ENCODE data around the gene KLHL15. TPM values are rescaled to one million over a fixed set of nuclear protein-coding genes. Genes with fewer than 3 reads are reported as not detected.

The KLHL15 gene
- total and polyA plus RNA-seq, 2 of the 4 experiments (the other 2 are of a cell fraction) = 2.4 to 7.5 TPM

DNA sequence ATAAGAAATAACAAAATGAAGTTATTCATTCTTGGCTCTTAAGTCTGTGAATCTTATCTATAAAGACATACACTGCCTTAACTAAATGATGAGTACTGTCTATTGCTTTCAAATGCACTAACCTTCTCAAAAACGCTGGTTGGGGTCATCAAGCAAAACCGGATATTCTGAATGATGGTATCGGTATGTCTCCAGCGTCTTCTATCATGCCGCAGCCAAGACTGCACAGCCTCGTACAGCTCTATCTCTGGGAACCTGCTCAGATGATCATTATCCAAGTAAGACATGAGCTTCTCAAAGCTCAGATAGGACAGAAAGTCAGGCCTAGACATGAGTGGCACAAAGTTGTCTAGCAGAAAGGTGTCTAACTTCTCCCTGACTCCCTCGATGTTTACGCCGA lies 21.1 kb downstream of the KLHL15 start:
- TF ChIP-seq MAFK (IDR thresholded peaks at IDR 0.05; ENCODE audit: low read depth, low read length) (no peak), CTCF (conservative IDR thresholded peaks at IDR 0.05; ENCODE audit: low read depth, low read length) (no peak), BHLHE40 (IDR thresholded peaks at IDR 0.05; ENCODE audit: low read depth, low read length) (no peak), FOS (IDR thresholded peaks at IDR 0.05; ENCODE audit: low read depth, low read length) (no peak), RCOR1 (IDR thresholded peaks at IDR 0.05; ENCODE audit: insufficient replicate concordance, low read length) (no peak), CHD1 (IDR thresholded peaks at IDR 0.05; ENCODE audit: low read depth, low read length) (no peak), CEBPB (IDR thresholded peaks at IDR 0.05; ENCODE audit: low read depth, low read length) (no peak), RFX5 (IDR thresholded peaks at IDR 0.05; ENCODE audit: low read depth, low read length) (no peak), MAZ (IDR thresholded peaks at IDR 0.05; ENCODE audit: borderline replicate concordance, low read depth, low read length) (no peak), MXI1 (IDR thresholded peaks at IDR 0.05; ENCODE audit: borderline replicate concordance, low read depth, low read length) (no peak), POLR2A (IDR thresholded peaks at IDR 0.05; ENCODE audit: low read depth, low read length) (no peak)
- TF ChIP-seq, protein P1, sequence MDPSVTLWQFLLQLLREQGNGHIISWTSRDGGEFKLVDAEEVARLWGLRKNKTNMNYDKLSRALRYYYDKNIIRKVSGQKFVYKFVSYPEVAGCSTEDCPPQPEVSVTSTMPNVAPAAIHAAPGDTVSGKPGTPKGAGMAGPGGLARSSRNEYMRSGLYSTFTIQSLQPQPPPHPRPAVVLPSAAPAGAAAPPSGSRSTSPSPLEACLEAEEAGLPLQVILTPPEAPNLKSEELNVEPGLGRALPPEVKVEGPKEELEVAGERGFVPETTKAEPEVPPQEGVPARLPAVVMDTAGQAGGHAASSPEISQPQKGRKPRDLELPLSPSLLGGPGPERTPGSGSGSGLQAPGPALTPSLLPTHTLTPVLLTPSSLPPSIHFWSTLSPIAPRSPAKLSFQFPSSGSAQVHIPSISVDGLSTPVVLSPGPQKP (IDR thresholded peaks at IDR 0.05; ENCODE audit: borderline replicate concordance, low read depth, low read length) = no peak
- Histone ChIP-seq H2BK5ac (ENCODE audit: low read depth, low read length, poor library complexity, severe bottlenecking) (no peak overlapping the region), H3K79me1 (ENCODE audit: low read depth in 1 of 2, low read length in 2 of 2) (peaks cover 0 to 9% of the 10 kb centered on the region in 2 experiments; a peak in 2 of 4 replicates), H2BK15ac (ENCODE audit: low read depth, low read length) (no peak overlapping the region), H4K5ac (ENCODE audit: low read depth, low read length) (no peak overlapping the region), H3K56ac (ENCODE audit: extremely low read depth, insufficient read depth, low read length) (no peak overlapping the region), H3K4me3 (ENCODE audit: insufficient read depth, low read depth, low read length) (no peak overlapping the region), H3K9me3 (ENCODE audit: control insufficient read depth, insufficient read depth, low read length) (no peaks in the 10 kb centered on the region), H3K23ac (ENCODE audit: low read depth, low read length) (no peak overlapping the region), H3K4ac (ENCODE audit: low read depth, low read length) (no peak overlapping the region), H2AFZ (replicated peaks; ENCODE audit: low read length, poor library complexity) (no peak overlapping the region), H3K4me2 (ENCODE audit: low read depth, low read length) (no peak overlapping the region), H2AK9ac (replicated peaks; ENCODE audit: low read depth, low read length, poor library complexity) (no peak overlapping the region), H2BK120ac (ENCODE audit: low read depth, low read length) (no peak overlapping the region), H3K36me3 (ENCODE audit: control insufficient read depth, insufficient read depth, low read length) (peaks cover 5% of the 10 kb centered on the region), H3K27me3 (ENCODE audit: control insufficient read depth, insufficient read depth, low read length) (no peaks in the 10 kb centered on the region; the same call in 1 of the 2 replicates), H3K9me1 (ENCODE audit: insufficient read depth, low read length) (no peaks in the 10 kb centered on the region), H3K4me1 (ENCODE audit: control insufficient read depth, insufficient read depth, low read length) (no peaks in the 10 kb centered on the region), H3K14ac (replicated peaks; ENCODE audit: low read depth, low read length) (no peak overlapping the region), H3K9ac (ENCODE audit: low read depth, low read length) (no peak overlapping the region), H2AK5ac (ENCODE audit: low read depth, low read length) (no peak overlapping the region), H3K18ac (ENCODE audit: low read depth, low read length) (no peak overlapping the region), H2BK20ac (ENCODE audit: low read depth, low read length) (no peak overlapping the region), H4K91ac (ENCODE audit: insufficient read depth, low read depth, low read length) (no peak overlapping the region), H4K8ac (ENCODE audit: low read depth in 2 of 2, low read length in 2 of 2) (no peak overlapping the region), H3K27ac (ENCODE audit: insufficient read depth, low read length) (no peak overlapping the region), H4K20me1 (ENCODE audit: insufficient read depth, low read length) (no peaks in the 10 kb centered on the region; the same call in 1 of the 2 replicates)
- no peak for DNase-seq
- 81% methylated on average over 7 of the region's 9 CpGs; no CpG with 5 or more reads in 1 of the 2 experiments for WGBS, 2 experiments (ENCODE audit: extremely low coverage in 2 of 2, insufficient read length in 1 of 2)
- no TSS peak for BruUV-seq (replicated peaks)
- dilution Hi-C loops (cut with HindIII; ENCODE audit: low sequenced_read_pairs, unreplicated experiment) (no loop called here), in situ Hi-C loops (cut with MboI; ENCODE audit: low sequenced_read_pairs) (no loop called here), intact Hi-C loops (cut with micrococcal nuclease) (no loop called here)
- no peak for ATAC-seq (ENCODE audit: low read depth)
- ChIA-PET POLR2A (ENCODE audit: unreplicated experiment) (no interaction called here), CTCF (no interaction called here)
